Measurements from ENCODE around the gene TBL3.

The TBL3 gene

GRCh38 chr16:1985466-1986150, 13.8 kb downstream of the TBL3 start:
- CTCF ChIA-PET = interaction anchor here (0.9 to 16.4 kb wide), 4 partner anchors 7 to 162 kb away, joined by 3 to 163 read pairs (median 22); no protein-coding TSS in a partner anchor
- DNase-seq (ENCODE audit: low read depth, low spot score) = no peak
- TF ChIP-seq CTCF (IDR thresholded peaks at IDR 0.05; ENCODE audit: insufficient read depth, low read length, missing control alignments) = no peak
- H3K4me3 ChIP-seq (ENCODE audit: low read depth, low read length) = peak overlapping the region; percentile 71
- POLR2A ChIA-PET = interaction anchor here (0.5 to 1.2 kb wide), 3 partner anchors 8 to 21 kb away, joined by 3 read pairs; partner anchors contain the start of gene RPS2

DNA sequence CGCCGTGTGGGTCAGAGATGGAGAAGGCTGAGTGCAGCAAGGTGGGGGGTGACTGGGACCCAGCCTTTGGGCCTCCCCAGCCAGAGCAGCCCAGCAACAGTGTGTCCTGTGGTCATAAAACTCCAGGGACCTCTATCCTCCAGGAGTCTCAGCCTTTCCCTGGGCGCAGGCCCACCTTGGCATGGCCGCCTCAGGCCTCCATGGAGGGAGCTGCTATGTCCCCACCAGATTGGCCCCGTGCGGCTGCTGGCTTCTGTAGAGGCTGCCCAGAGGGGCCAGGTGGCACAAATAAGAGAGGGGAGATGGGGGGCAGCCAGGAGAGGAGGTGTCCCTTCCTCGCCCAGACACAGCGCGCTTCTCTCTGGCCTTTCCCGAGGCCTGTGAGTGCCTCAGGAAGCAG, 15.3 kb downstream of the TBL3 start:
- CTCF ChIA-PET = interaction anchor here (0.6 to 16.4 kb wide), 2 partner anchors 16 to 153 kb away, joined by 4 to 163 read pairs; no protein-coding TSS in a partner anchor
- POLR2A ChIA-PET = interaction anchor here (1.6 kb wide), 1 partner anchor 168 kb away, joined by 4 read pairs; the partner anchor contains the start of gene TRAF7
- H3K4me3 ChIP-seq (ENCODE audit: low read depth, low read length) = no peak overlapping the region
- no peak for DNase-seq (ENCODE audit: low read depth, low spot score)
- TF ChIP-seq CTCF (IDR thresholded peaks at IDR 0.05; ENCODE audit: insufficient read depth, low read length, missing control alignments) = no peak

GRCh38 chr16:1989209-1990100, 17.6 kb downstream of the TBL3 start, which contains the start of gene SYNGR3:
Gene SYNGR3 (plus strand): TSS chr16:1989970. CDS start chr16:1990103, 133 bp downstream.
- TF ChIP-seq CTCF (IDR thresholded peaks at IDR 0.05; ENCODE audit: insufficient read depth, low read length, missing control alignments) = no peak
- ChIA-PET CTCF (interaction anchor here (1.2 to 16.4 kb wide), 2 partner anchors 14 to 151 kb away, joined by 5 to 163 read pairs; no protein-coding TSS in a partner anchor), POLR2A (no interaction called here)
- DNase-seq (ENCODE audit: low read depth, low spot score) = no peak
- H3K4me3 ChIP-seq (ENCODE audit: low read depth, low read length) = no peak within 1 kb of the TSS; the same call in 1 of the 2 replicates

- CTCF ChIA-PET = interaction anchor here (16.4 kb wide), 1 partner anchor 13 kb away, joined by 163 read pairs; no protein-coding TSS in a partner anchor
Measured at GRCh38 chr16:1990101-1990350, 18.2 kb downstream of the TBL3 start.

GRCh38 chr16:1990351-1991134, 18.7 kb downstream of the TBL3 start:
- no peak for DNase-seq (ENCODE audit: low read depth, low spot score)
- TF ChIP-seq CTCF (IDR thresholded peaks at IDR 0.05; ENCODE audit: insufficient read depth, low read length, missing control alignments) = no peak
- ChIA-PET CTCF (interaction anchor here (16.4 kb wide), 1 partner anchor 12 kb away, joined by 163 read pairs; no protein-coding TSS in a partner anchor), POLR2A (interaction anchor here (2.3 kb wide), 1 partner anchor 26 kb away, joined by 8 read pairs; the partner anchor contains the start of gene RPS2)
- H3K4me3 ChIP-seq (ENCODE audit: low read depth, low read length) = no peak overlapping the region

More at GRCh38 chr16:1990101-1990350, 18.2 kb downstream of the TBL3 start:
- DNase-seq (ENCODE audit: low read depth, low spot score) = no peak
- POLR2A ChIA-PET = interaction anchor here (2.3 kb wide), 1 partner anchor 25 kb away, joined by 8 read pairs; the partner anchor contains the start of gene RPS2
- TF ChIP-seq CTCF (IDR thresholded peaks at IDR 0.05; ENCODE audit: insufficient read depth, low read length, missing control alignments) = no peak
- no peak overlapping the region; the same call in 1 of the 2 replicates for H3K4me3 ChIP-seq (ENCODE audit: low read depth, low read length)
